IMR-90 (cell line): ENCODE results near the gene RHBDD1. TPM values are rescaled to one million over a fixed set of nuclear protein-coding genes. Genes with fewer than 3 reads are reported as not detected.

Source experiments
- ATAC-seq: fragments of 200-7000 bp; cut with Tn5 transposase; 2 replicates; pipeline ENCODE4 v1.9.1; 2020; ENCODE audit warnings: low read depth, mild to moderate bottlenecking, moderate library complexity
- BruUV-seq: library from RNA; stranded (reverse); fragments of 400-500 nt; replicated peaks from 2 replicates; lab custom pipeline; 2021; lab: Mats Ljungman, UMichigan
- CTCF ChIA-PET: fragments of 300-600 bp; formaldehyde crosslinking; extraction: SDS; loops from one replicate; lab custom pipeline; 2021; ENCODE audit warnings: antibody characterized with exemption; lab: Yijun Ruan, JAX
- POLR2A ChIA-PET: fragments of 300-600 bp; sonication (Branson Sonifier 250); formaldehyde crosslinking; loops from one replicate; lab custom pipeline; 2022; ENCODE audit warnings: antibody characterized with exemption; ENCODE audit not compliant: unreplicated experiment; lab: Charles Lee
- DNase-seq: peaks from one replicate; pipeline ENCODE4 v3.0.0; 2013
- H2AFZ ChIP-seq: replicated peaks from 2 replicates; pipeline ENCODE3; 2013; ENCODE audit warnings: low read length, mild to moderate bottlenecking; ENCODE audit not compliant: poor library complexity
- H2AK5ac ChIP-seq: 2 replicates; pipeline ENCODE4 v1.6.1; 2013; ENCODE audit warnings: low read depth, low read length, inconsistent platforms
- H2AK9ac ChIP-seq: replicated peaks from 2 replicates; pipeline ENCODE3; 2013; ENCODE audit warnings: mild to moderate bottlenecking, low read depth, low read length, moderate library complexity; ENCODE audit not compliant: poor library complexity
- H2BK120ac ChIP-seq: 2 replicates; pipeline ENCODE4 v1.6.1; 2013; ENCODE audit warnings: low read depth, low read length, inconsistent platforms
- H2BK15ac ChIP-seq: 3 replicates; pipeline ENCODE4 v1.6.1; 2013; ENCODE audit warnings: low read depth, low read length, inconsistent platforms
- H2BK20ac ChIP-seq: 2 replicates; pipeline ENCODE4 v1.6.1; 2013; ENCODE audit warnings: low read depth, mild to moderate bottlenecking, inconsistent platforms, low read length, moderate library complexity
- H2BK5ac ChIP-seq: 2 replicates; pipeline ENCODE4 v1.6.1; 2013; ENCODE audit warnings: mild to moderate bottlenecking, low read depth, low read length, inconsistent platforms; ENCODE audit not compliant: poor library complexity, severe bottlenecking
- H3K14ac ChIP-seq: replicated peaks from 2 replicates; pipeline ENCODE4 v1.6.1; 2013; ENCODE audit warnings: low read depth, low read length, inconsistent platforms
- H3K18ac ChIP-seq: 2 replicates; pipeline ENCODE4 v1.6.1; 2013; ENCODE audit warnings: low read depth, low read length, control low read depth
- H3K23ac ChIP-seq: 2 replicates; pipeline ENCODE4 v1.6.1; 2013; ENCODE audit warnings: low read depth, low read length, inconsistent platforms
- H3K27ac ChIP-seq: 2 replicates; pipeline ENCODE4 v1.5.1; 2013; ENCODE audit warnings: mild to moderate bottlenecking, control low read depth, low read length; ENCODE audit not compliant: insufficient read depth
- H3K27me3 ChIP-seq: 2 replicates; pipeline ENCODE4 v1.6.1; 2013; ENCODE audit warnings: low read length; ENCODE audit not compliant: control insufficient read depth, insufficient read depth
- H3K36me3 ChIP-seq: 2 replicates; pipeline ENCODE4 v1.6.1; 2013; ENCODE audit warnings: low read length, mixed read lengths; ENCODE audit not compliant: control insufficient read depth, insufficient read depth
- H3K4ac ChIP-seq: 2 replicates; pipeline ENCODE4 v1.6.1; 2013; ENCODE audit warnings: low read depth, low read length, inconsistent platforms
- H3K4me1 ChIP-seq: 2 replicates; pipeline ENCODE4 v1.6.1; 2013; ENCODE audit warnings: low read length, mixed read lengths; ENCODE audit not compliant: control insufficient read depth, insufficient read depth
- H3K4me2 ChIP-seq: 2 replicates; pipeline ENCODE4 v1.6.1; 2013; ENCODE audit warnings: low read depth, mild to moderate bottlenecking, control low read depth, low read length, moderate library complexity
- H3K4me3 ChIP-seq: 2 replicates; pipeline ENCODE4 v1.5.1; 2013; ENCODE audit warnings: low read depth, mild to moderate bottlenecking, control low read depth, low read length, moderate library complexity; ENCODE audit not compliant: insufficient read depth
- H3K56ac ChIP-seq: 2 replicates; pipeline ENCODE4 v1.6.1; 2013; ENCODE audit warnings: low read length, inconsistent platforms; ENCODE audit not compliant: insufficient read depth; ENCODE audit errors: extremely low read depth
- H3K79me1 ChIP-seq, 2 experiments: 2 replicates each; pipeline ENCODE4 v1.6.1; 2013; ENCODE audit warnings: low read length in 2 of 2, inconsistent platforms in 1 of 2, low read depth in 1 of 2
- H3K9ac ChIP-seq: 2 replicates; pipeline ENCODE4 v1.6.1; 2013; ENCODE audit warnings: low read depth, low read length, control low read depth
- H3K9me1 ChIP-seq: 2 replicates; pipeline ENCODE4 v1.6.1; 2013; ENCODE audit warnings: low read length, inconsistent platforms; ENCODE audit not compliant: insufficient read depth
- H3K9me3 ChIP-seq: 2 replicates; pipeline ENCODE4 v1.6.1; 2013; ENCODE audit warnings: low read length; ENCODE audit not compliant: control insufficient read depth, insufficient read depth
- H4K20me1 ChIP-seq: 2 replicates; pipeline ENCODE4 v1.6.1; 2013; ENCODE audit warnings: low read length, inconsistent platforms; ENCODE audit not compliant: insufficient read depth
- H4K5ac ChIP-seq: 2 replicates; pipeline ENCODE4 v1.6.1; 2013; ENCODE audit warnings: mild to moderate bottlenecking, low read depth, low read length, control low read depth
- H4K8ac ChIP-seq, 2 experiments: 2 replicates each; pipeline ENCODE4 v1.6.1; 2013; ENCODE audit warnings: low read depth in 2 of 2, low read length in 2 of 2, control low read depth in 1 of 2, inconsistent platforms in 1 of 2
- H4K91ac ChIP-seq: 2 replicates; pipeline ENCODE4 v1.6.1; 2013; ENCODE audit warnings: low read depth, low read length, inconsistent platforms; ENCODE audit not compliant: insufficient read depth
- BHLHE40 ChIP-seq: fragments of 150-350 bp; IDR thresholded peaks from 2 replicates; pipeline ENCODE4 v1.6.1; 2016; ENCODE audit warnings: mild to moderate bottlenecking, low read depth, low read length
- CEBPB ChIP-seq: IDR thresholded peaks from 2 replicates; pipeline ENCODE4 v1.6.1; 2012; ENCODE audit warnings: low read depth, low read length, improper control_type of control experiment
- CHD1 ChIP-seq: IDR thresholded peaks from 2 replicates; pipeline ENCODE4 v1.6.1; 2012; ENCODE audit warnings: low read depth, low read length, improper control_type of control experiment
- MAFK ChIP-seq: IDR thresholded peaks from 2 replicates; pipeline ENCODE4 v1.6.1; 2012; ENCODE audit warnings: low read depth, low read length, improper control_type of control experiment
- MAZ ChIP-seq: IDR thresholded peaks from 2 replicates; pipeline ENCODE4 v1.6.1; 2012; ENCODE audit warnings: low read depth, mild to moderate bottlenecking, low read length, improper control_type of control experiment, moderate library complexity, borderline replicate concordance
- MXI1 ChIP-seq: IDR thresholded peaks from 2 replicates; pipeline ENCODE4 v1.6.1; 2012; ENCODE audit warnings: low read depth, mild to moderate bottlenecking, low read length, moderate library complexity, borderline replicate concordance
- NFE2L2 ChIP-seq: fragments of 150-350 bp; IDR thresholded peaks from 2 replicates; pipeline ENCODE4 v1.6.1; 2016; ENCODE audit warnings: low read depth, mild to moderate bottlenecking, low read length
- POLR2A ChIP-seq: IDR thresholded peaks from 2 replicates; pipeline ENCODE4 v1.6.1; 2012; ENCODE audit warnings: mild to moderate bottlenecking, low read depth, low read length
- RAD21 ChIP-seq: IDR thresholded peaks from 2 replicates; pipeline ENCODE4 v1.6.1; 2012; ENCODE audit warnings: low read length, improper control_type of control experiment
- RCOR1 ChIP-seq: IDR thresholded peaks from 2 replicates; pipeline ENCODE4 v1.6.1; 2012; ENCODE audit warnings: mild to moderate bottlenecking, low read length, improper control_type of control experiment; ENCODE audit not compliant: insufficient replicate concordance
- RFX5 ChIP-seq: IDR thresholded peaks from 2 replicates; pipeline ENCODE4 v1.8.0; 2012; ENCODE audit warnings: low read depth, mild to moderate bottlenecking, low read length, moderate library complexity
- WGBS, 2 experiments: methylation state at CpG; one replicate each; pipeline versions ENCODE4 v1.1.5 to v1.1.7; 2013; ENCODE audit warnings: missing lambda C conversion rate in 2 of 2; ENCODE audit not compliant: insufficient read length in 1 of 2; ENCODE audit errors: extremely low coverage in 2 of 2; 5-methylcytosine and 5-hydroxymethylcytosine counted together
- dilution Hi-C: fragments of 300-500 bp; cut with HindIII; formaldehyde crosslinking; loops from one replicate; pipeline ENCODE4 v1.14.3; 2018; ENCODE audit warnings: low sequenced_read_pairs; ENCODE audit not compliant: unreplicated experiment
- in situ Hi-C: fragments of 300-500 bp; cut with MboI; formaldehyde crosslinking; loops from 3 replicates; pipeline ENCODE4 v1.14.3; 2019; ENCODE audit warnings: low sequenced_read_pairs, inconsistent platforms, mixed read lengths
- intact Hi-C: fragments of 100-400 bp; cut with micrococcal nuclease; formaldehyde crosslinking; loops from 2 replicates; pipeline ENCODE4 v1.10.0; 2022
- polyA plus RNA-seq, 3 experiments: library from polyadenylated mRNA; depleted of rRNA; stranded (reverse); fragments of >200 nt; gene quantifications; 2 replicates each; pipeline ENCODE4 v1.2.3, GENCODE V29; 2012; ENCODE audit warnings: low replicate concordance in 1 of 3
- total RNA-seq: library from RNA; depleted of rRNA; stranded (reverse); fragments of >200 nt; gene quantifications from 2 replicates; pipeline ENCODE4 v1.2.3, GENCODE V29; 2012
- TF ChIP-seq, protein P1 (sequence below): fragments of 150-350 bp; IDR thresholded peaks from 2 replicates; pipeline ENCODE4 v1.6.1; 2017; ENCODE audit warnings: mild to moderate bottlenecking, antibody characterized with exemption, low read length, low read depth
- TF ChIP-seq, protein P2 (sequence below): fragments of 150-350 bp; IDR thresholded peaks from 2 replicates; pipeline ENCODE4 v1.6.1; 2016; ENCODE audit warnings: low read depth, mild to moderate bottlenecking, low read length, moderate library complexity, borderline replicate concordance

The RHBDD1 gene
- total and polyA plus RNA-seq, 2 of the 4 experiments (the other 2 are of a cell fraction) = 9.7 to 14.0 TPM

DNA sequence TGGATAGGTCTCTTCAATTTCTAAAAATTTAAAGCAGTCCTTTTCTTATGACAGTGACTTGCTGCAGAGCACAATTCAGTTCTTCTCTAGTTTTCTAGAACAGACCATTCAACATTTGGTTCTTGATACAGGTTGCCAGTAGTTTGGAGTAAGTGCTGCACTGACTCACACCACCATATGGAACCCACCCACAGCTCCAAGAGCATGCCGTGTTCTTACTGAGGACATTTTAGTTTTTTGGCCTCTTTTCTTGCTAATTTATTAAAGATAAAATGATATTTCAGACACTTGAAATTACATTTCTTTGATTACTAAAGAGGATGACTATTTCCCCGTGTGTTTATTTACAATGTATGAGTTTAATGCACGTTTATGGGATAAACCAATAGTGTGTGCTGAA is 208.1 kb downstream of the RHBDD1 start:
- no peaks in the 10 kb centered on the region for H3K36me3 ChIP-seq
- no TSS peak for BruUV-seq
- H3K9ac ChIP-seq = no peak overlapping the region
- no peak overlapping the region for H3K56ac ChIP-seq
- no peak overlapping the region for H3K23ac ChIP-seq
- no peaks in the 10 kb centered on the region for H3K4me1 ChIP-seq
- H3K4me2 ChIP-seq = no peak overlapping the region
- no CpG with 5 or more reads among the region's 3 CpGs for WGBS, 2 experiments
- H2AK5ac ChIP-seq = no peak overlapping the region
- ChIA-PET POLR2A (no interaction called here), CTCF (no interaction called here)
- no peak overlapping the region for H4K91ac ChIP-seq
- no peak overlapping the region for H2BK20ac ChIP-seq
- H3K79me1 ChIP-seq = no peaks in the 10 kb centered on the region
- no peak for ATAC-seq
- no peak overlapping the region for H4K8ac ChIP-seq
- no peaks in the 10 kb centered on the region; the same call in 1 of the 2 replicates for H3K27me3 ChIP-seq
- H2BK120ac ChIP-seq = no peak overlapping the region
- no peak overlapping the region for H2BK15ac ChIP-seq
- no peak overlapping the region for H3K18ac ChIP-seq
- no peaks in the 10 kb centered on the region for H4K20me1 ChIP-seq
- H3K9me3 ChIP-seq = no peaks in the 10 kb centered on the region
- dilution Hi-C loops (no loop called here), intact Hi-C loops (no loop called here), in situ Hi-C loops (no loop called here)
- H3K27ac ChIP-seq = no peak overlapping the region
- no peak overlapping the region for H4K5ac ChIP-seq
- no peak overlapping the region for H3K14ac ChIP-seq
- no peak for DNase-seq
- H2BK5ac ChIP-seq = no peak overlapping the region
- H2AFZ ChIP-seq = no peak overlapping the region
- no peak for TF ChIP-seq RFX5
- no peak for TF ChIP-seq RAD21
- TF ChIP-seq NFE2L2 = no peak
- no peak for TF ChIP-seq RCOR1
- TF ChIP-seq, protein P1, sequence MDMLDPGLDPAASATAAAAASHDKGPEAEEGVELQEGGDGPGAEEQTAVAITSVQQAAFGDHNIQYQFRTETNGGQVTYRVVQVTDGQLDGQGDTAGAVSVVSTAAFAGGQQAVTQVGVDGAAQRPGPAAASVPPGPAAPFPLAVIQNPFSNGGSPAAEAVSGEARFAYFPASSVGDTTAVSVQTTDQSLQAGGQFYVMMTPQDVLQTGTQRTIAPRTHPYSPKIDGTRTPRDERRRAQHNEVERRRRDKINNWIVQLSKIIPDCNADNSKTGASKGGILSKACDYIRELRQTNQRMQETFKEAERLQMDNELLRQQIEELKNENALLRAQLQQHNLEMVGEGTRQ = no peak
- no peak for TF ChIP-seq POLR2A
- TF ChIP-seq CHD1 = no peak
- no peak for TF ChIP-seq MXI1
- no peak for TF ChIP-seq MAFK
- TF ChIP-seq, protein P2, sequence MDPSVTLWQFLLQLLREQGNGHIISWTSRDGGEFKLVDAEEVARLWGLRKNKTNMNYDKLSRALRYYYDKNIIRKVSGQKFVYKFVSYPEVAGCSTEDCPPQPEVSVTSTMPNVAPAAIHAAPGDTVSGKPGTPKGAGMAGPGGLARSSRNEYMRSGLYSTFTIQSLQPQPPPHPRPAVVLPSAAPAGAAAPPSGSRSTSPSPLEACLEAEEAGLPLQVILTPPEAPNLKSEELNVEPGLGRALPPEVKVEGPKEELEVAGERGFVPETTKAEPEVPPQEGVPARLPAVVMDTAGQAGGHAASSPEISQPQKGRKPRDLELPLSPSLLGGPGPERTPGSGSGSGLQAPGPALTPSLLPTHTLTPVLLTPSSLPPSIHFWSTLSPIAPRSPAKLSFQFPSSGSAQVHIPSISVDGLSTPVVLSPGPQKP = no peak
- TF ChIP-seq MAZ = no peak
- no peak for TF ChIP-seq CEBPB
- no peak for TF ChIP-seq BHLHE40
- H3K4me3 ChIP-seq = no peak overlapping the region
- no peaks in the 10 kb centered on the region for H3K9me1 ChIP-seq
- no peak overlapping the region for H3K4ac ChIP-seq
- no peak overlapping the region for H2AK9ac ChIP-seq
